GM18868 (cell line): ENCODE results near the gene ZNF283.
"Not testable (repeated sequence)": the region's sequence is repeated elsewhere in the genome, so short reads cannot be mapped to it uniquely, and the experiment has no call there.

Source experiments
- ATAC-seq: cut with Tn5 transposase; IDR thresholded peaks from one replicate; pipeline ENCODE4 v1.9.1; 2021; ENCODE audit warnings: mild to moderate bottlenecking, moderate library complexity; ENCODE audit not compliant: unreplicated experiment

ZNF283 gene

GRCh38 chr19:43799502-43800142 is 27.5 kb upstream of the ZNF283 start:
- no peak for ATAC-seq

GRCh38 chr19:43802216-43802951 is 24.7 kb upstream of the ZNF283 start, which contains the start of gene LYPD5:
LYPD5 (minus strand) TSS chr19:43802447; CDS start chr19:43802380, 67 bp downstream.
- ATAC-seq, result no peak

- no peak for ATAC-seq
Measured at GRCh38 chr19:43804432-43804831, 22.7 kb upstream of the ZNF283 start.

GRCh38 chr19:43806401-43806800 is 20.7 kb upstream of the ZNF283 start:
- ATAC-seq, result not testable (repeated sequence)

- no peak for ATAC-seq
Measured at GRCh38 chr19:43806848-43807247, 20.3 kb upstream of the ZNF283 start.

GRCh38 chr19:43807651-43808050 is 19.5 kb upstream of the ZNF283 start:
- no peak for ATAC-seq

- no peak for ATAC-seq
Measured at GRCh38 chr19:43809762-43810696, 17.1 kb upstream of the ZNF283 start.

- no peak for ATAC-seq
Measured at GRCh38 chr19:43811837-43812236, 15.3 kb upstream of the ZNF283 start.

GRCh38 chr19:43812259-43812658 is 14.9 kb upstream of the ZNF283 start:
- ATAC-seq, result no peak

- ATAC-seq, result no peak
Measured at GRCh38 chr19:43812688-43813087, 14.4 kb upstream of the ZNF283 start.

- ATAC-seq, result no peak
Measured at GRCh38 chr19:43814663-43815352, 12.3 kb upstream of the ZNF283 start.

- not testable (repeated sequence) for ATAC-seq
Measured at GRCh38 chr19:43817454-43817853, 9.7 kb upstream of the ZNF283 start.

- no peak for ATAC-seq
Measured at GRCh38 chr19:43818500-43818899, 8.6 kb upstream of the ZNF283 start.

GRCh38 chr19:43820098-43820883 is 6.8 kb upstream of the ZNF283 start:
- no peak for ATAC-seq

- ATAC-seq, result no peak
Measured at GRCh38 chr19:43820884-43821215, 6.3 kb upstream of the ZNF283 start.

GRCh38 chr19:43823856-43824255 is 3.3 kb upstream of the ZNF283 start:
- not testable (repeated sequence) for ATAC-seq

- not testable (repeated sequence) for ATAC-seq
Measured at GRCh38 chr19:43824572-43824971, 2.5 kb upstream of the ZNF283 start.

GRCh38 chr19:43839139-43839538 is 12.0 kb downstream of the ZNF283 start:
- ATAC-seq, result no peak

- no peak for ATAC-seq
Measured at GRCh38 chr19:43842007-43842406, 14.9 kb downstream of the ZNF283 start.

- no peak for ATAC-seq
Measured at GRCh38 chr19:43847246-43847645, 20.1 kb downstream of the ZNF283 start.
